Limb (tissue), 2 donors: ENCODE measurements around the gene KLHDC8B.
"Not testable (repeated sequence)": the region's sequence is repeated elsewhere in the genome, so short reads cannot be mapped to it uniquely, and the experiment has no call there.

Source experiments
- DNase-seq, 2 donors: peaks; one replicate each; pipeline ENCODE4 v3.0.0-alpha.2; 2016; ENCODE audit errors: extremely low spot score in 2 of 2

Gene KLHDC8B

GRCh38 chr3:49183873-49184272 is 12.5 kb downstream of the KLHDC8B start:
- no peak for DNase-seq

- DNase-seq, result no peak
Observed at GRCh38 chr3:49191741-49192140, 20.3 kb downstream of the KLHDC8B start.

GRCh38 chr3:49198161-49198560 is 26.8 kb downstream of the KLHDC8B start:
- no peak for DNase-seq

- DNase-seq, result no peak
Observed at GRCh38 chr3:49198611-49199230, 27.3 kb downstream of the KLHDC8B start.

- DNase-seq, result peak; percentile 75 to 88
Observed at GRCh38 chr3:49199239-49199899, 28.0 kb downstream of the KLHDC8B start.

- no peak for DNase-seq
Observed at GRCh38 chr3:49199900-49200281, 28.5 kb downstream of the KLHDC8B start.

- no peak for DNase-seq
Observed at GRCh38 chr3:49213541-49213943, 42.1 kb downstream of the KLHDC8B start.

- DNase-seq, result no peak
Observed at GRCh38 chr3:49213998-49214397, 42.6 kb downstream of the KLHDC8B start.

- DNase-seq, result not testable (repeated sequence)
Observed at GRCh38 chr3:49216687-49217086, 45.3 kb downstream of the KLHDC8B start.

- not testable (repeated sequence) for DNase-seq
Observed at GRCh38 chr3:49217108-49217507, 45.7 kb downstream of the KLHDC8B start.

- peak in 1 of 2 donors; percentile 8 for DNase-seq
Observed at GRCh38 chr3:49217688-49218470, 46.5 kb downstream of the KLHDC8B start.

GRCh38 chr3:49218471-49218989 is 47.1 kb downstream of the KLHDC8B start:
- DNase-seq, result peak; percentile 33 to 51

- DNase-seq, result no peak
Observed at GRCh38 chr3:49219132-49219531, 47.7 kb downstream of the KLHDC8B start.

GRCh38 chr3:49220985-49221563 is 49.7 kb downstream of the KLHDC8B start:
- DNase-seq, result not testable (repeated sequence)

- DNase-seq, result no peak
Observed at GRCh38 chr3:49222002-49222401, 50.6 kb downstream of the KLHDC8B start.
